ENCODE measurements around the gene EFS.
"Not testable (repeated sequence)": the region's sequence is repeated elsewhere in the genome, so short reads cannot be mapped to it uniquely, and the experiment has no call there.

EFS gene

DNA sequence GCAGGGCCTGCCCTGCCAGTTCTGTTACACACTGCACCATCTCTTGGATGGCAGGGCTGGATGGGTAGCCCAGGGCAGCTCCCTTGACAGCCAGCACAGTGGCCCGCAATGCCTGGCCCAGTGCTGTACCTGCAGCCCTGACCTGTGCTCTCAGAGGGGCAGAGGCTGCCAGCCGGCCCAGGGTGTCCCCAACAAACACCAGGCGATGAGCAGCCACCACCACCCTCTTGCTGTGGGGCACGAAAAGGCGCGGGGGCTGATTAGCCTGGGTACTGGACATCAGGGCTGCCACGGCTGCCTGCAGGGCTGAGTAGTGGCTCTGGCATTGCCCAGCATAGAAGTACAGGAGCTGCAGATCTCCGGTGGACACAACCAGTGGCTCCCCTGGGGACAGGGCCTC is 7.7 kb downstream of the EFS start:
- no peak for DNase-seq

DNA sequence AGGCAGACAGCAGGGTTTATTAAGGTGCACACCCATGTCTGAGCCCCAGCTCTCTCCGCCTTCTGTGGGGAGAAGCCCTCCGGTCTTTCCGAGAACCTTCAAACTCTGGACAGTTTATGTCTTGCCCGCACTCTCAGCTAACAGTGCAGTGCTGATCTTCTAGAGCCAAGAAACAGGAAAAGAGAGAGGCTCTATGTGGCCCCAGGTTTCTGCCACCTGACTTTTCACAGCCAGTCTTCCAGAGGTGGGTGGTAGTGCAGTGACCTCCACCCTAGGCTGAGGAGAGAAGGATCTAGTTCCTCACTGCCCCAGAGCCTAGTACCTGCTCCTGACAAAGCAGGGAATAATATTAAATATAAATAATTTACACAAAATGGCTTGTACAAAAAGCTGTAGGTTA is 8.3 kb downstream of the EFS start:
- no peak for DNase-seq

GRCh38 chr14:23355871-23356435 is 9.0 kb downstream of the EFS start:
- DNase-seq: no peak

- DNase-seq: no peak
These were observed 10.0 kb downstream of the EFS start for GRCh38 chr14:23354990-23355389.

DNA sequence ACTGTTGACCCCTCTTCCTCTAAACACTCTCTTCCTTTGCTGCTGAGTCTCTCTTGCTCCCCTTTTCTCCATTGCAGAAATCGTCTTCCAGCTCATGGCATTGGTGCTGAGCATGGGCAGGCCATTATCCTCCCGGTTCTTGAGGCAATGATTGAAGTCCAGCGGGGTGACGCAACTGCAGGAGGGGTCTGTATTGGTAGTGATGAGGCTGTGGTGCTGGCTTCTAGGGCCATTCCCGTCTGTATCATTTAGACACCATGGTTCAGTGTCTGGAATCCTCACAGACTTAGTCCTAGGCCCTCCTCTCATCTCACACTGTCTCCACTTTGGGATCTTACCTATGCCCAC is 11.6 kb downstream of the EFS start:
- no peak for DNase-seq

DNA sequence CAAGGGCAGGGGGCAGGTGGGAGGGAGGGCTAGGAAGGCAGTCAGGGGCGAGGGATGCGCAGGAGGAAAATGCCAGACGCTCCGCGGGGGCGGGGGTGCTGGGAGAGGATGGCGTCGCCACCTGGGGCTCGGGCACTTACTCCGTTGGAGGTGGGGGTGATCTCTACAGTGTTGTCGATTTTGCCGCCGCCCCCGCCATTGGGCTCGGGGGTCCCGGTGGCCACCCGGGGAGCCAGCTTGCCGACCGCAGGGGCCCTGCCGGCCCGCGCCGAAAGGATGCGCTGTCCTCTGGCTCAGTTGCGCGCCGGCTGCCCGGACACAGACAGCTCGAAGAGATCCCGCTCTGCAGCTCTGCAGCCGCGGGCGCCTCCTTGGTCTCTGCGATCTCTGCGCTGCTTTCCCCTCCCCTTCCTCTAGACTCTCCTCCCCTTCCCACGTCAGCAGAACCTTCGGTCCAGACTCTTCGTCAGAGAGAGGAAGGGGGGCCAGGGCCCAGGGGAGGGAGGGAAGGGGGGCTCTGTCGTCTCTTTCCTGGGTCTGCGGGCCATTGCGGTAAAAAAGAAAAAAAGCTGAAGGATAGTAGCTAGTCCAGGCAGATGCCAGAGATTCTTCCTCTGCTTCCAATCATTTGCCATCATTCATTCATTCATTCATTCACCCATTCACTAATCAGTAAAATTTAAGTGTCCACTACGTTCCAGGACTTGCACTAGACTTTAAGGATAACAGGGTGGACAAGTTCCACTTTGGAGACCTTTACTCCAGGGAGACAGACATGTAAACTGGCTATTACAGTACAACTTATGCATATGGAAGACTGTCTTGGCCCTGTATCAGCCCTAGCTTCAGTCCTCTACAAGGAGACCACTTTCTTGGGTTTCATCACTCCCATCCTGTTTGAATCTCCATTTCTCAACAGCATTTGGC is 12.2 kb downstream of the EFS start, which contains the start of gene SLC22A17:
Gene SLC22A17, minus strand, starts transcription at position 382 of the 927 bp plus-strand sequence.
- DNase-seq: peak in 2 of 4 experiments; percentile 24 to 54

DNA sequence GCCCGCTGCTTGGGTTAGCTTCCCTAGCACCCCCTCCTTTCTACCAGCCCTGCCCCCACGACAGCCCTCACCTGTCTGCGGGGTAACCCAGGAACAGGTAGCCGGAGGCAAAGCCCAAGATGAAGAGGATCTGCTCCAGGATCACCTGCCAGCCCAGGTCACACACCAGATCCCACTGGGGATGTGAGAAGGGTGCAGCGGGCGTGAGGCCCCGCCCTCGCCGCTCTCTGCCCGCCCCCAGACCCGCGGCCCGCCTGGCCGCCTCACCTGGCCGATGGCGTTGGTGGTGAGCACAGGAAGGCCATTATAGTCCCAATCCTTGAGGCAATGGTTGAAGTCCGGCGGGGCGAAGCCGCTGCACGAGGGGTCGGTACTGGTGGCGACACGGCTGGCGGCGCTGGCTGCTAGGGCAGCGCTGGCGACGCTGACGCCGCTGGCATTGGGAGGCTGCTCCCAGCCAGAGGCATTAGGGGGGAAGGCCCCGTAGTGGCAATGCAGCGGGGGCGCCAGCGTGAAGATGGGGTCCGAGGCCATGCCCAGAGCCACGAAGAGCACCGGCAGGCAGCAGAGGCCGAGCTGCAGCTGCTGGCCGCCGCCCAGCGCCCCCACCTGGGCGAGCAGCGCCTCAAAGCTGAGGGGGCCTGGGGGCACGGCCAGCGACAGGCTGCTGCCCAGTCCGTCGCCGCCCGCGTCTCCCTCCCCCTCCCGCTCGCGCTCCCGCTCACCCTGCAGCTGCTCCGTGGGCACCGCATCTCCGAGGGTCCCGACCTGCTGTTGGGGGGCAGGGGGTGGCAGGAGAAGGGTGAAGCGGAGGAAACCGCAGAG is 13.1 kb downstream of the EFS start:
- peak in 1 of 4 experiments; percentile 5 for DNase-seq

DNA sequence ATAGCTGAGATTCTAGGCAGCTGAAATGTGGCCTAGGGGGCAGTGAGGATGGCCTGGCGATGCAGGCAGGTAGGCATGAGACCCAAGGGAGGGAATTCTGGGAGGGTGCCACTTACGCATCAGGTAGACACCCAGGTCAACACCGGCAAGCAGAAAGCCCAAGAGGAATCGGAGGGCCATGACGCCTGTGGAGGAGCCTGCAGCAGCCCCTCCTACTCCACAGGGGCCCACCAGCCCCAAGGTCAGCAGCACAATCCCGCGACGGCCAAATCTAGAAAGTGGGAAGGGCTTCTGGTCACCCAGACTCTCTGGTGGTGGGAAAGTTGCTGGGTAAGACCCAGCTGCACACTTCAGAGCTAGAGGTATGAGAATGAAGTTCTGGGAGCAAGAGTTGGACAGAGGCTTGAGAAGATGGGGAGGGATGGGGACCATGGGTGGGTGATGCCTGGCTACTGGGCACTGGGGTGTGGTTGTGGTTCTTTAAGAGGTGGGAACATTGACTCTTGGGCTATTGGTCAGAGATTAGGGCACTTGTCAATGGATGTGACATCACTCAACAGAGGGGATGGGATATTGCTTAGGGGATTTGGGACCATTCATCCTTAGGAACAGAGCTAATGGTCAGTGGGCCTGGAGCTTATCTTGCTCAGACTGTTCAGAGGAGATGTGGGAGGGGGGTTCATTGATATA is 15.7 kb downstream of the EFS start:
- DNase-seq: no peak

DNA sequence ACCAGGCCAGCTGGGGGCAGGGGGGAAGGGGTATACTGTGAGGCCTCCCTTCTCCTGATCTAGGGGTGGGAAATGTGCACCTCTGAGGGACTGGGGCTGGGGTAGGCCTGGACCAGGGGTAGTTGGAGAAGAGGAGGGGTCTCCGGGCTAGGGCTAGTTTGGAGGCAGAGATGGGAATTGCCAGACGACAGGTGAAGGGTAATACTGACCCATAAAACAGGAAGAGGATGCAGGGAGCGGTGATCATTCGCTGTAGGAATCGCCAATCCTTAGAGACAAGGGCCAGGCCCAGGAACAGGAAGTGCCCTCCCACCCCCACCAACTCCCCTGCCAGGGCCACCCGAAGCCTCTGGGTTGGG is 16.7 kb downstream of the EFS start:
- DNase-seq: no peak

- no peak for DNase-seq
These were observed 17.3 kb downstream of the EFS start for GRCh38 chr14:23347406-23348296.

DNA sequence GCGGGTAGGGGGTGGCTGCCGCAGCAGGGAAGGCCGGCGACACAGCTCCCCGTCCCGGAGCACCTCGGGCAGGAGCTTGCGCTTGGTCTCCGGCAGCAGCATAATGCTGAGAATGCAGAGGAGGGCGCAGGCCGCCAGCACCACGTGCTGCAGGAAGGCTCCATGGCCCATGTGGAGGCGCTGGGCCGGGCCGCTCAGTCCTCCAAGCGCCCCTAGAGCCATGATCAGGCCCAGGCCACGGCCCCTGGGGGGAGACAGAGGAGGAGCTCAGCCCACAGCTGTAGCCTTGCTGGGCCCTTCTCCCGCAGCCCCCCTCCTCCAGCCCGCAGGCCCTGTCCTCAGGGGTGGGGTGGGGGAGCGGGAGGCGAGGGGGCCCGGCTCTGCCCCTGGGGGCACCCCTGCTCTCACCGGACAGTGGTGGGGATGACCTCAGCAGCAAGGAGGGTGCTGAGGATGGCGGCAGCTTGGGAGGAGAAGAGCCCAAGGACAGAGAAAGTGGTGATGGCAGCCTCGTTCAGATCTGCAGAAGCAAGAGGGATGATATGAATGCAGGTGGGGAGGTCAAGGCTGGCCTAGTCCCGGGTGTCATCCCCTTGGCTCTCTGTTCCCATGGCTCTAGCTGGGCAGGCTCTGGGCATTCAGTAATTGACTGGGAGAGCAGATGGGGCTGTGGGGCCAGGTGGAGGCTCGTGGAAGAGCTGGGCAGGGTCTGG is 18.1 kb downstream of the EFS start:
- DNase-seq: no peak

- no peak for DNase-seq
These were observed 18.8 kb downstream of the EFS start for GRCh38 chr14:23345987-23346692.

DNA sequence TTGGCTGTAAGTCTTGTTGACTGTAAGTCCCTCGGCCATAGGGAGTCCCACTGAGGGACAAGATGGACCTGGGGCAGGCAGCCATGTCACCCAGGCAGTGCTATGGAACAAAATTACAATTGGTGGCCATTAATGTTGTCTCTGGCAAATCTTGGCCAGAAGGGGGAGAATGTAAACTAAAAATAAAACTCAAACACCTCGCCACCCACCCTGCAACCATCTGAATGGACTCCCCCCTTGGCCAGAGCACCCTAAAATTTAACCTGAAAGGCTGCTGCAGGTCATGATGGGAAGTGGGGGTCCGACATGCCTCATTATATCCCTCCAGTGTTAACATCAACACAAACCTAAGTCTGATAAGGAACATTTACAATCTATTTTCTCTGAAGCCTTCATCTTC is 20.5 kb downstream of the EFS start:
- no peak for DNase-seq

DNA sequence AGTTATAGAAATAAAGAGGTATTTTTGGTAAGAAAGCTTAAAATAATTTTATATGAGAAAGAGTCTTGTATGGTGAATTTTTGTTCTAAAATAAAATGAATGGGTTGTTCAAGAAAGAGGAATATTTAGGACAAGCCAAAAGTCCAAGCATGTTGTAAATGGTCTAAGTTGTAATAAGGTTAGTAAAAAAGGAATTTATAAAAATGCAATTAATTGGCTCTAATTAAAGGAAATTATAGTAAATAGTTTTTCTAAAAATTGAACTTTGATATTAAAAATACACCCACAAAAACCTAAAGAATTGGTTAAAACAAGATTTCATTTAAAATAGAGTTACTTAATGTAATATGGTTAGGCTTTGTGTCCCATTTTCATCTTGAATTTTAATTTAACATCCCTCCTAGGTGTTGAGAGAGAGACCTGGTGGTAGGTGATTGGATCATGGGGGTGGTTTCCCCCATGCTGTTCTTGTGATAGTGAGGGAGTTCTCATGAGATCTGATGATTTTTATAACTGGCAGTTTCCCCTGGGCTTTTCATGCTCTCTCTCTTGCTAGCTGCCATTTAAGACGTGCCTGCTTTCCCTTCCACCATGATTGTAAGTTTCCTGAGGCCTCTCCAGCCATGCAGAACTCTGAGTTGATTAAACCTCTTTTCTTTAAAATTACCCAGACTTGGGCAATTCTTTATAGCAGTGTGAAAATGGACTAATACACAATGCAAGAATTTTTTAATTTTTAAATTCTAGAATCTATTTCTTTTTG is 25.3 kb downstream of the EFS start:
- DNase-seq: no peak

DNA sequence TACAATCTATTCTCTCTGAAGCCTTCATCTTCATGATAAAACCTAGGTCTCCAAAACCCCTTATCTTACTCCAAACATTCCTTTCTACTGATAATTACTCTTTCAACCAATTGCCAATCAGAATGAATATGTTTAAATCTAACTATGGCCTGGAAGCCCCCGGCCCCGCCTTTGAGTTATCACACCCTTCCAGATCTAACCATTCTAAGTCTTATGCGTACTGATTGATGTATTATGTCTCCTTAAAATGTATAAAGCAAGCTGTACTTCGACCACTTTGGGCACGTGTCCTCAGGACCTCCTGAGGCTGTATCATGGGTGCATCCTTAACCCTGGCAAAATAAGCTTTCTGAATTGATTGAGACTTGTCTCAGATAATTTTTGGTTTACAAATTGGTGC is 29.3 kb downstream of the EFS start:
- DNase-seq: no peak

DNA sequence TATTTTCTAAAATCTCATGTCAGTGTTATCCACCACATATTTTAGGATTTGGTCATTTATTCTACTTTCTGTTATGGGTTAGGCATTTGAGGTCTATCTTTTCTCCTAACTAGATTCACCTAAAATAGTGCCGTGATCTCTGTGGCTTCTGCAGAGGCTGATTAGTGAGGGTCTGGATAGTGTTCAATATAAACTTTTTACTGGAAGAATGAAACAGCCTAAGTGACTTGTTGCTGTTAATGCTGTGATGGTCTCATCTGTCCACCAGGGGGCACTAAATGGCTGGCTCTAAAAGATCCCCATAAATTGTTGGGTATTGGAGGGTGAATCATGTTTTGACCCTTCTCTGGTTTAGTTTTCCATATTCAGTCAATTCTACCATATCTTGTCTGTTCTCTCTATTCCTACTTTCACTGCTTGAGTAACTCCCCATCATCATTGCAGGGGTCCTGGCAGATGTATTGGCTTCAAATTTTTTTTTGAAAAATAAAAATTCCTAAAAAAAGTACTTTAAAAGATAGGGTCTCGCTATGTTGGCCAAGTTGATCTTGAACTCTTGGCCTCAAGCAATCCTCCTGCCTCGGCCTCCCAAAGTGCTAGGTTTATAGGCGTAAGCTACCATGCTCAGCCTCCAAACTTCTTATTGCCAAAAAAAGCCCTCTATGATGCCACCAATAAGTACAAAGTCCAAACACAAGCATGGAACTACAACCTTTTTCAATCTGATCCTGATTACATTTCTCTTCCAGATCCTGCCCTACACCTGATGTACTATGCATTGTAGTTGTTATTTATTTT is 36.8 kb downstream of the EFS start:
- peak in 2 of 4 experiments; percentile 9 to 38 for DNase-seq

- DNase-seq: no peak
These were observed 38.3 kb downstream of the EFS start for GRCh38 chr14:23326491-23327332.

DNA sequence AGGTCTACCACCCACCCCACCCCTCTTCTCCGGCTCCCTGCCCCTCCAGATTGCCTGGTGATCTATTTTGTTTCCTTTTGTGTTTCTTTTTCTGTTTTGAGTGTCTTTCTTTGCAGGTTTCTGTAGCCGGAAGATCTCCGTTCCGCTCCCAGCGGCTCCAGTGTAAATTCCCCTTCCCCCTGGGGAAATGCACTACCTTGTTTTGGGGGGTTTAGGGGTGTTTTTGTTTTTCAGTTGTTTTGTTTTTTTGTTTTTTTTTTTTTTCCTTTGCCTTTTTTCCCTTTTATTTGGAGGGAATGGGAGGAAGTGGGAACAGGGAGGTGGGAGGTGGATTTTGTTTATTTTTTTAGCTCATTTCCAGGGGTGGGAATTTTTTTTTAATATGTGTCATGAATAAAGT is 39.2 kb downstream of the EFS start:
- DNase-seq: not testable (repeated sequence)
